Midbrain (tissue), 1 donor: ENCODE data around the gene FMN2.
"Not testable (repeated sequence)": the region's sequence is repeated elsewhere in the genome, so short reads cannot be mapped to it uniquely, and the experiment has no call there.

ENCODE experiments used
- DNase-seq: peaks from one replicate; lab custom pipeline; 2025; lab: John Stamatoyannopoulos, UW

FMN2 gene

GRCh38 chr1:240138867-240139266 lies 47.2 kb downstream of the FMN2 start:
- DNase-seq = no peak

GRCh38 chr1:240139511-240139910 lies 47.8 kb downstream of the FMN2 start:
- no peak for DNase-seq

GRCh38 chr1:240145120-240145519 lies 53.4 kb downstream of the FMN2 start:
- no peak for DNase-seq

- DNase-seq = no peak
These were observed 56.6 kb downstream of the FMN2 start for GRCh38 chr1:240148333-240148732.

GRCh38 chr1:240149484-240150094 lies 57.9 kb downstream of the FMN2 start:
- peak; percentile 64 for DNase-seq

GRCh38 chr1:240151136-240151735 lies 59.6 kb downstream of the FMN2 start:
- DNase-seq = no peak

- DNase-seq = no peak
These were observed 61.1 kb downstream of the FMN2 start for GRCh38 chr1:240152611-240153297.

GRCh38 chr1:240155605-240156004 lies 63.9 kb downstream of the FMN2 start:
- DNase-seq = no peak

GRCh38 chr1:240164742-240165141 lies 73.1 kb downstream of the FMN2 start:
- no peak for DNase-seq

GRCh38 chr1:240169188-240169587 lies 77.5 kb downstream of the FMN2 start:
- DNase-seq = no peak

- DNase-seq = no peak
These were observed 78.6 kb downstream of the FMN2 start for GRCh38 chr1:240170266-240170665.

- DNase-seq = no peak
These were observed 79.1 kb downstream of the FMN2 start for GRCh38 chr1:240170806-240171205.

GRCh38 chr1:240171907-240172306 lies 80.2 kb downstream of the FMN2 start:
- no peak for DNase-seq

- no peak for DNase-seq
These were observed 82.2 kb downstream of the FMN2 start for GRCh38 chr1:240173836-240174235.

- DNase-seq = no peak
These were observed 83.1 kb downstream of the FMN2 start for GRCh38 chr1:240174734-240175133.

GRCh38 chr1:240178366-240178765 lies 86.7 kb downstream of the FMN2 start:
- DNase-seq = peak; percentile 30

GRCh38 chr1:240184682-240185081 lies 93.0 kb downstream of the FMN2 start:
- DNase-seq = not testable (repeated sequence)

GRCh38 chr1:240188139-240188538 lies 96.5 kb downstream of the FMN2 start:
- DNase-seq = peak; percentile 18

- DNase-seq = peak; percentile 45
These were observed 97.8 kb downstream of the FMN2 start for GRCh38 chr1:240189386-240189989.

GRCh38 chr1:240190881-240191401 lies 99.3 kb downstream of the FMN2 start:
- DNase-seq = peak; percentile 61

- no peak for DNase-seq
These were observed 101.2 kb downstream of the FMN2 start for GRCh38 chr1:240192851-240193250.

- no peak for DNase-seq
These were observed 102.0 kb downstream of the FMN2 start for GRCh38 chr1:240193679-240194078.

GRCh38 chr1:240194120-240194519 lies 102.4 kb downstream of the FMN2 start:
- DNase-seq = no peak
